H9 (cell line): ENCODE results near the gene PCOLCE2. TPM values are rescaled to one million over a fixed set of nuclear protein-coding genes. Genes with fewer than 3 reads are reported as not detected.

Experiments used
- DNase-seq: peaks from one replicate; pipeline ENCODE4 v3.0.0-alpha.2; 2017
- H2AFZ ChIP-seq: one replicate; pipeline ENCODE4 v1.6.1; 2013; ENCODE audit warnings: mild to moderate bottlenecking, low read length, control low read depth, moderate library complexity
- H2AK5ac ChIP-seq: 2 replicates; pipeline ENCODE4 v1.6.1; 2013; ENCODE audit warnings: low read length, control low read depth, mixed read lengths; ENCODE audit not compliant: insufficient read length
- H2BK120ac ChIP-seq: one replicate; pipeline ENCODE4 v1.6.1; 2013; ENCODE audit warnings: low read depth, mild to moderate bottlenecking, low read length, control low read depth, inconsistent platforms; ENCODE audit not compliant: poor library complexity, severe bottlenecking
- H2BK12ac ChIP-seq: 2 replicates; pipeline ENCODE4 v1.6.1; 2013; ENCODE audit warnings: low read length, control low read depth, mixed read lengths, low read depth; ENCODE audit not compliant: insufficient read length
- H2BK15ac ChIP-seq: 2 replicates; pipeline ENCODE4 v1.6.1; 2013; ENCODE audit warnings: low read depth, low read length, control low read depth
- H2BK20ac ChIP-seq: one replicate; pipeline ENCODE4 v1.6.1; 2013; ENCODE audit warnings: low read depth, mild to moderate bottlenecking, low read length, control low read depth, inconsistent platforms; ENCODE audit not compliant: poor library complexity, severe bottlenecking
- H2BK5ac ChIP-seq: 2 replicates; pipeline ENCODE4 v1.6.1; 2013; ENCODE audit warnings: low read length, control low read depth, mixed read lengths; ENCODE audit not compliant: insufficient read length
- H3K14ac ChIP-seq: 2 replicates; pipeline ENCODE4 v1.6.1; 2013; ENCODE audit warnings: low read length, control low read depth; ENCODE audit not compliant: insufficient read depth
- H3K18ac ChIP-seq: 2 replicates; pipeline ENCODE4 v1.6.1; 2013; ENCODE audit warnings: low read depth, mild to moderate bottlenecking, mixed read lengths, low read length, control low read depth; ENCODE audit not compliant: insufficient read length
- H3K23ac ChIP-seq: 2 replicates; pipeline ENCODE4 v1.6.1; 2013; ENCODE audit warnings: low read length, control low read depth, mixed read lengths, low read depth; ENCODE audit not compliant: insufficient read length
- H3K23me2 ChIP-seq: 2 replicates; pipeline ENCODE4 v1.6.1; 2013; ENCODE audit warnings: low read depth, mild to moderate bottlenecking, mixed read lengths, low read length, control low read depth; ENCODE audit not compliant: insufficient read length, poor library complexity, severe bottlenecking
- H3K27ac ChIP-seq: 2 replicates; pipeline ENCODE4 v1.5.1; 2013; ENCODE audit warnings: low read length, control low read depth, mixed read lengths, low read depth; ENCODE audit not compliant: insufficient read length
- H3K27me3 ChIP-seq: 2 replicates; pipeline ENCODE4 v1.6.1; 2013; ENCODE audit warnings: low read length, control low read depth, inconsistent platforms; ENCODE audit not compliant: insufficient read depth
- H3K4ac ChIP-seq: 2 replicates; pipeline ENCODE4 v1.6.1; 2013; ENCODE audit warnings: low read depth, mild to moderate bottlenecking, control low read depth, inconsistent platforms, low read length, moderate library complexity
- H3K4me1 ChIP-seq: 2 replicates; pipeline ENCODE4 v1.6.1; 2013; ENCODE audit warnings: low read length, control low read depth, inconsistent platforms; ENCODE audit not compliant: insufficient read depth
- H3K4me2 ChIP-seq: 2 replicates; pipeline ENCODE4 v1.6.1; 2013; ENCODE audit warnings: low read length, control low read depth, mixed read lengths; ENCODE audit not compliant: insufficient read length, insufficient read depth
- H3K56ac ChIP-seq: 2 replicates; pipeline ENCODE4 v1.6.1; 2013; ENCODE audit warnings: low read depth, mild to moderate bottlenecking, mixed read lengths, low read length, control low read depth; ENCODE audit not compliant: insufficient read length
- H3K79me1 ChIP-seq: 2 replicates; pipeline ENCODE4 v1.6.1; 2013; ENCODE audit warnings: low read depth, mild to moderate bottlenecking, moderate library complexity, low read length, control low read depth, inconsistent platforms; ENCODE audit not compliant: insufficient read depth, poor library complexity, severe bottlenecking
- H3K79me2 ChIP-seq: 2 replicates; pipeline ENCODE4 v1.6.1; 2013; ENCODE audit warnings: low read length, control low read depth, inconsistent platforms; ENCODE audit not compliant: insufficient read depth
- H3K9ac ChIP-seq: 2 replicates; pipeline ENCODE4 v1.6.1; 2013; ENCODE audit warnings: low read length, control low read depth, mixed read lengths; ENCODE audit not compliant: insufficient read length; ENCODE audit errors: extremely low read depth
- H3K9me3 ChIP-seq: one replicate; pipeline ENCODE4 v1.6.1; 2013; ENCODE audit warnings: low read depth, low read length, inconsistent platforms; ENCODE audit not compliant: control insufficient read depth
- H3T11ph ChIP-seq: one replicate; pipeline ENCODE4 v1.6.1; 2013; ENCODE audit warnings: mild to moderate bottlenecking, low read length, control low read depth, inconsistent platforms
- H4K20me1 ChIP-seq: one replicate; pipeline ENCODE4 v1.6.1; 2013; ENCODE audit not compliant: control insufficient read depth, insufficient read length, insufficient read depth
- H4K5ac ChIP-seq: 2 replicates; pipeline ENCODE4 v1.6.1; 2013; ENCODE audit warnings: low read depth, mild to moderate bottlenecking, mixed read lengths, low read length, control low read depth; ENCODE audit not compliant: insufficient read length
- H4K8ac ChIP-seq: replicated peaks from 2 replicates; pipeline ENCODE4 v1.6.1; 2013; ENCODE audit warnings: low read length, control low read depth, mixed read lengths, low read depth; ENCODE audit not compliant: insufficient read length
- H4K91ac ChIP-seq: 2 replicates; pipeline ENCODE4 v1.6.1; 2013; ENCODE audit warnings: low read depth, mild to moderate bottlenecking, moderate library complexity, mixed read lengths, low read length, control low read depth; ENCODE audit not compliant: insufficient read length
- H3K27ac Mint-ChIP-seq, 3 experiments: 2 replicates in 2 of 3; 3 replicates in 1 of 3; pipeline ENCODE4 v1.8.0; 2020 to 2021; ENCODE audit warnings: mixed read lengths in 3 of 3, mild to moderate bottlenecking in 1 of 3, moderate library complexity in 1 of 3
- H3K27me3 Mint-ChIP-seq: 2 replicates; pipeline ENCODE4 v1.8.0; 2021; ENCODE audit warnings: low read depth, mild to moderate bottlenecking, moderate library complexity, mixed read lengths
- H3K36me3 Mint-ChIP-seq, 3 experiments: 2 replicates in 2 of 3; 3 replicates in 1 of 3; pipeline ENCODE4 v1.8.0; 2020 to 2021; ENCODE audit warnings: low read depth in 3 of 3, mixed read lengths in 3 of 3; ENCODE audit not compliant: insufficient read depth in 1 of 3
- H3K4me1 Mint-ChIP-seq, 2 experiments: 2 replicates each; pipeline ENCODE4 v1.8.0; 2020; ENCODE audit warnings: mixed read lengths in 2 of 2
- H3K4me3 Mint-ChIP-seq, 2 experiments: 2 replicates in 1 of 2; 3 replicates in 1 of 2; pipeline ENCODE4 v1.8.0; 2020 to 2021; ENCODE audit warnings: mild to moderate bottlenecking in 2 of 2, mixed read lengths in 2 of 2, moderate library complexity in 1 of 2
- H3K9me3 Mint-ChIP-seq, 2 experiments: 2 replicates in 1 of 2; 3 replicates in 1 of 2; pipeline ENCODE4 v1.8.0; 2020; ENCODE audit warnings: mild to moderate bottlenecking in 2 of 2, mixed read lengths in 2 of 2, moderate library complexity in 1 of 2
- CTCF ChIP-seq: fragments of 200-600 bp; sonication (generic); conservative IDR thresholded peaks from 3 replicates; pipeline ENCODE4 v1.8.0; 2021; ENCODE audit warnings: antibody characterized with exemption, mild to moderate bottlenecking
- WGBS: extraction: QIAGEN DNeasy Blood & Tissue Kit; methylation state at CpG from one replicate; pipeline ENCODE4 v1.1.7; 2013; ENCODE audit warnings: missing lambda C conversion rate, low lambda C conversion rate, mixed read lengths; ENCODE audit not compliant: insufficient read length; ENCODE audit errors: extremely low coverage; 5-methylcytosine and 5-hydroxymethylcytosine counted together
- total RNA-seq: library from RNA; stranded (reverse); gene quantifications from 2 replicates; pipeline ENCODE4 v1.2.1, GENCODE V29; 2021

Gene PCOLCE2
- total RNA-seq, 1 experiment from 2014 or later: 9.2 TPM

- H3K27ac Mint-ChIP-seq: no peak overlapping the region
- Histone ChIP-seq H3K9ac (no peak overlapping the region), H3T11ph (no peak overlapping the region), H3K23ac (no peak overlapping the region), H2BK12ac (no peak overlapping the region), H2BK120ac (no peak overlapping the region), H2BK5ac (no peak overlapping the region), H3K18ac (no peak overlapping the region), H3K79me2 (no peaks in the 10 kb centered on the region), H3K27ac (no peak overlapping the region), H4K8ac (no peak overlapping the region), H2AFZ (no peak overlapping the region), H4K20me1 (no peaks in the 10 kb centered on the region), H3K4me2 (no peak overlapping the region), H3K27me3 (peaks cover 1% of the 10 kb centered on the region; the same call in 1 of the 2 replicates), H4K91ac (no peak overlapping the region), H3K79me1 (no peaks in the 10 kb centered on the region), H3K4me1 (no peaks in the 10 kb centered on the region), H4K5ac (no peak overlapping the region), H2BK15ac (no peak overlapping the region), H2BK20ac (no peak overlapping the region), H3K56ac (no peak overlapping the region), H3K4ac (no peak overlapping the region), H2AK5ac (no peak overlapping the region), H3K9me3 (no peaks in the 10 kb centered on the region), H3K23me2 (peaks cover 1% of the 10 kb centered on the region), H3K14ac (no peak overlapping the region)
- TF ChIP-seq CTCF: no peak
- no peak overlapping the region for H3K4me3 Mint-ChIP-seq
- H3K9me3 Mint-ChIP-seq: peaks cover 0 to 6% of the 10 kb centered on the region in 2 experiments; a peak in 1 of 5 replicates
- peaks cover under 1 to 7% of the 10 kb centered on the region in 2 experiments; a peak in 3 of 4 replicates for H3K4me1 Mint-ChIP-seq
- H3K27me3 Mint-ChIP-seq: peaks cover 17% of the 10 kb centered on the region
- no peak for DNase-seq
- no peaks in the 10 kb centered on the region for H3K36me3 Mint-ChIP-seq
- WGBS: no CpG with 5 or more reads among the region's 3 CpGs
Observed at GRCh38 chr3:142894493-142894892, 5.6 kb upstream of the PCOLCE2 start.
